H9 (cell line): ENCODE data around the gene C3. TPM values are rescaled to one million over a fixed set of nuclear protein-coding genes. Genes with fewer than 3 reads are reported as not detected.

Experiments used
- DNase-seq: peaks from one replicate; pipeline ENCODE4 v3.0.0-alpha.2; 2017
- H2AFZ ChIP-seq: one replicate; pipeline ENCODE4 v1.6.1; 2013; ENCODE audit warnings: mild to moderate bottlenecking, low read length, control low read depth, moderate library complexity
- H2AK5ac ChIP-seq: 2 replicates; pipeline ENCODE4 v1.6.1; 2013; ENCODE audit warnings: low read length, control low read depth, mixed read lengths; ENCODE audit not compliant: insufficient read length
- H2BK120ac ChIP-seq: one replicate; pipeline ENCODE4 v1.6.1; 2013; ENCODE audit warnings: low read depth, mild to moderate bottlenecking, low read length, control low read depth, inconsistent platforms; ENCODE audit not compliant: poor library complexity, severe bottlenecking
- H2BK12ac ChIP-seq: 2 replicates; pipeline ENCODE4 v1.6.1; 2013; ENCODE audit warnings: low read length, control low read depth, mixed read lengths, low read depth; ENCODE audit not compliant: insufficient read length
- H2BK15ac ChIP-seq: 2 replicates; pipeline ENCODE4 v1.6.1; 2013; ENCODE audit warnings: low read depth, low read length, control low read depth
- H2BK20ac ChIP-seq: one replicate; pipeline ENCODE4 v1.6.1; 2013; ENCODE audit warnings: low read depth, mild to moderate bottlenecking, low read length, control low read depth, inconsistent platforms; ENCODE audit not compliant: poor library complexity, severe bottlenecking
- H2BK5ac ChIP-seq: 2 replicates; pipeline ENCODE4 v1.6.1; 2013; ENCODE audit warnings: low read length, control low read depth, mixed read lengths; ENCODE audit not compliant: insufficient read length
- H3K14ac ChIP-seq: 2 replicates; pipeline ENCODE4 v1.6.1; 2013; ENCODE audit warnings: low read length, control low read depth; ENCODE audit not compliant: insufficient read depth
- H3K18ac ChIP-seq: 2 replicates; pipeline ENCODE4 v1.6.1; 2013; ENCODE audit warnings: low read depth, mild to moderate bottlenecking, mixed read lengths, low read length, control low read depth; ENCODE audit not compliant: insufficient read length
- H3K23ac ChIP-seq: 2 replicates; pipeline ENCODE4 v1.6.1; 2013; ENCODE audit warnings: low read length, control low read depth, mixed read lengths, low read depth; ENCODE audit not compliant: insufficient read length
- H3K23me2 ChIP-seq: 2 replicates; pipeline ENCODE4 v1.6.1; 2013; ENCODE audit warnings: low read depth, mild to moderate bottlenecking, mixed read lengths, low read length, control low read depth; ENCODE audit not compliant: insufficient read length, poor library complexity, severe bottlenecking
- H3K27ac ChIP-seq: 2 replicates; pipeline ENCODE4 v1.5.1; 2013; ENCODE audit warnings: low read length, control low read depth, mixed read lengths, low read depth; ENCODE audit not compliant: insufficient read length
- H3K27me3 ChIP-seq: 2 replicates; pipeline ENCODE4 v1.6.1; 2013; ENCODE audit warnings: low read length, control low read depth, inconsistent platforms; ENCODE audit not compliant: insufficient read depth
- H3K4ac ChIP-seq: 2 replicates; pipeline ENCODE4 v1.6.1; 2013; ENCODE audit warnings: low read depth, mild to moderate bottlenecking, control low read depth, inconsistent platforms, low read length, moderate library complexity
- H3K4me1 ChIP-seq: 2 replicates; pipeline ENCODE4 v1.6.1; 2013; ENCODE audit warnings: low read length, control low read depth, inconsistent platforms; ENCODE audit not compliant: insufficient read depth
- H3K4me2 ChIP-seq: 2 replicates; pipeline ENCODE4 v1.6.1; 2013; ENCODE audit warnings: low read length, control low read depth, mixed read lengths; ENCODE audit not compliant: insufficient read length, insufficient read depth
- H3K56ac ChIP-seq: 2 replicates; pipeline ENCODE4 v1.6.1; 2013; ENCODE audit warnings: low read depth, mild to moderate bottlenecking, mixed read lengths, low read length, control low read depth; ENCODE audit not compliant: insufficient read length
- H3K79me1 ChIP-seq: 2 replicates; pipeline ENCODE4 v1.6.1; 2013; ENCODE audit warnings: low read depth, mild to moderate bottlenecking, moderate library complexity, low read length, control low read depth, inconsistent platforms; ENCODE audit not compliant: insufficient read depth, poor library complexity, severe bottlenecking
- H3K79me2 ChIP-seq: 2 replicates; pipeline ENCODE4 v1.6.1; 2013; ENCODE audit warnings: low read length, control low read depth, inconsistent platforms; ENCODE audit not compliant: insufficient read depth
- H3K9ac ChIP-seq: 2 replicates; pipeline ENCODE4 v1.6.1; 2013; ENCODE audit warnings: low read length, control low read depth, mixed read lengths; ENCODE audit not compliant: insufficient read length; ENCODE audit errors: extremely low read depth
- H3K9me3 ChIP-seq: one replicate; pipeline ENCODE4 v1.6.1; 2013; ENCODE audit warnings: low read depth, low read length, inconsistent platforms; ENCODE audit not compliant: control insufficient read depth
- H3T11ph ChIP-seq: one replicate; pipeline ENCODE4 v1.6.1; 2013; ENCODE audit warnings: mild to moderate bottlenecking, low read length, control low read depth, inconsistent platforms
- H4K20me1 ChIP-seq: one replicate; pipeline ENCODE4 v1.6.1; 2013; ENCODE audit not compliant: control insufficient read depth, insufficient read length, insufficient read depth
- H4K5ac ChIP-seq: 2 replicates; pipeline ENCODE4 v1.6.1; 2013; ENCODE audit warnings: low read depth, mild to moderate bottlenecking, mixed read lengths, low read length, control low read depth; ENCODE audit not compliant: insufficient read length
- H4K8ac ChIP-seq: replicated peaks from 2 replicates; pipeline ENCODE4 v1.6.1; 2013; ENCODE audit warnings: low read length, control low read depth, mixed read lengths, low read depth; ENCODE audit not compliant: insufficient read length
- H4K91ac ChIP-seq: 2 replicates; pipeline ENCODE4 v1.6.1; 2013; ENCODE audit warnings: low read depth, mild to moderate bottlenecking, moderate library complexity, mixed read lengths, low read length, control low read depth; ENCODE audit not compliant: insufficient read length
- H3K27ac Mint-ChIP-seq, 3 experiments: 2 replicates in 2 of 3; 3 replicates in 1 of 3; pipeline ENCODE4 v1.8.0; 2020 to 2021; ENCODE audit warnings: mixed read lengths in 3 of 3, mild to moderate bottlenecking in 1 of 3, moderate library complexity in 1 of 3
- H3K27me3 Mint-ChIP-seq: 2 replicates; pipeline ENCODE4 v1.8.0; 2021; ENCODE audit warnings: low read depth, mild to moderate bottlenecking, moderate library complexity, mixed read lengths
- H3K36me3 Mint-ChIP-seq, 3 experiments: 2 replicates in 2 of 3; 3 replicates in 1 of 3; pipeline ENCODE4 v1.8.0; 2020 to 2021; ENCODE audit warnings: low read depth in 3 of 3, mixed read lengths in 3 of 3; ENCODE audit not compliant: insufficient read depth in 1 of 3
- H3K4me1 Mint-ChIP-seq, 2 experiments: 2 replicates each; pipeline ENCODE4 v1.8.0; 2020; ENCODE audit warnings: mixed read lengths in 2 of 2
- H3K4me3 Mint-ChIP-seq, 2 experiments: 2 replicates in 1 of 2; 3 replicates in 1 of 2; pipeline ENCODE4 v1.8.0; 2020 to 2021; ENCODE audit warnings: mild to moderate bottlenecking in 2 of 2, mixed read lengths in 2 of 2, moderate library complexity in 1 of 2
- H3K9me3 Mint-ChIP-seq, 2 experiments: 2 replicates in 1 of 2; 3 replicates in 1 of 2; pipeline ENCODE4 v1.8.0; 2020; ENCODE audit warnings: mild to moderate bottlenecking in 2 of 2, mixed read lengths in 2 of 2, moderate library complexity in 1 of 2
- CTCF ChIP-seq: fragments of 200-600 bp; sonication (generic); conservative IDR thresholded peaks from 3 replicates; pipeline ENCODE4 v1.8.0; 2021; ENCODE audit warnings: antibody characterized with exemption, mild to moderate bottlenecking
- WGBS: extraction: QIAGEN DNeasy Blood & Tissue Kit; methylation state at CpG from one replicate; pipeline ENCODE4 v1.1.7; 2013; ENCODE audit warnings: missing lambda C conversion rate, low lambda C conversion rate, mixed read lengths; ENCODE audit not compliant: insufficient read length; ENCODE audit errors: extremely low coverage; 5-methylcytosine and 5-hydroxymethylcytosine counted together
- total RNA-seq: library from RNA; stranded (reverse); gene quantifications from 2 replicates; pipeline ENCODE4 v1.2.1, GENCODE V29; 2021

Gene C3
- total RNA-seq, 1 experiment from 2014 or later: 5.9 TPM

- no peak overlapping the region for H3K23ac ChIP-seq
- Mint-ChIP-seq H3K4me3 (peak overlapping the region; percentile 88 to 97), H3K36me3 (peaks cover 7 to 16% (median 13%) of the 10 kb centered on the region in 3 experiments), H3K27me3 (no peaks in the 10 kb centered on the region), H3K9me3 (no peaks in the 10 kb centered on the region), H3K4me1 (peaks cover 35 to 47% of the 10 kb centered on the region in 2 experiments), H3K27ac (peak overlapping the region; percentile 91 to 98 (median 97))
- no peak overlapping the region for H3T11ph ChIP-seq
- H3K23me2 ChIP-seq: peaks cover 25% of the 10 kb centered on the region
- H3K79me2 ChIP-seq: no peaks in the 10 kb centered on the region; the same call in 1 of the 2 replicates
- peaks cover 7% of the 10 kb centered on the region; the same call in 1 of the 2 replicates for H3K4me1 ChIP-seq
- H3K27ac ChIP-seq: peak overlapping the region; percentile 42
- no peak overlapping the region for H2BK20ac ChIP-seq
- peak overlapping the region; percentile 27 for H3K18ac ChIP-seq
- no peak overlapping the region for H4K5ac ChIP-seq
- no peak overlapping the region for H2AK5ac ChIP-seq
- no peaks in the 10 kb centered on the region for H3K27me3 ChIP-seq
- no peak overlapping the region for H3K56ac ChIP-seq
- no peak overlapping the region for H3K4ac ChIP-seq
- H2AFZ ChIP-seq: no peak overlapping the region
- 0 out of 2 replicates have a peak overlapping the region, but pooled peaks have one; percentile 45 for H3K14ac ChIP-seq
- no peak overlapping the region for H2BK12ac ChIP-seq
- H4K20me1 ChIP-seq: peaks cover 2% of the 10 kb centered on the region
- DNase-seq: no peak
- H4K8ac ChIP-seq: no peak overlapping the region
- H3K9ac ChIP-seq: peak overlapping the region; percentile 39
- no peak overlapping the region for H4K91ac ChIP-seq
- WGBS: no CpG with 5 or more reads among the region's 16 CpGs
- H3K9me3 ChIP-seq: no peaks in the 10 kb centered on the region
- no peak overlapping the region for H2BK5ac ChIP-seq
- H3K79me1 ChIP-seq: no peaks in the 10 kb centered on the region
- no peak overlapping the region; the same call in 1 of the 2 replicates for H2BK15ac ChIP-seq
- peak overlapping the region; percentile 97 for H3K4me2 ChIP-seq
- H2BK120ac ChIP-seq: no peak overlapping the region
- no peak; the same call in 1 of the 3 replicates for TF ChIP-seq CTCF
These were observed 16.4 kb upstream of the C3 start for GRCh38 chr19:6736917-6737283.
